Activated CD4-positive, alpha-beta T cell treated with anti-CD3 and anti-CD28 coated beads for 24 hours (primary cell): ENCODE data around the gene PLXDC1.
"Not testable (repeated sequence)": the region's sequence is repeated elsewhere in the genome, so short reads cannot be mapped to it uniquely, and the experiment has no call there.

Experiments
- DNase-seq, 2 donors: peaks; one replicate each; pipeline ENCODE4 v3.0.0-alpha.2; 2020; ENCODE audit warnings: low read depth in 2 of 2

The PLXDC1 gene

DNA sequence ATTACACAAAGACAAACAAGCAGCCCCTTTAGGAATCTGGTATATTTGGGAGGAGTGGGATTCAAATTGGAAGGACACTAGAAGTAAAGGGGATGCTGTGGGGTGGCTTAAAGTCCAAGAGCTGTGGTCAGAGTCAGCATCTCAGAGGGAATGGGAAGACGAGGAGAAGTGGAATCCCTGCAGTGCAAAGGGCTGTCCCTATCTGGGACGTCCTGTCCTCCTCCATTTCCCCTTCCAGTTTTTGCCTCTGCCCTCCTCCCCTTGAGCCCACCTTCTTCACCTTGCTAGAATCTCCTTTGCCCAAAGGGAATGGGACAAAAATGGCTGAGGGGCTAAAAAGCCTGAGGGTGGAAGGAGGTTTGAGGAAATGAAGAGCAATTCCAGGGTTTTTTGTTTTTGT lies 4.2 kb upstream of the PLXDC1 start:
- DNase-seq = no peak

DNA sequence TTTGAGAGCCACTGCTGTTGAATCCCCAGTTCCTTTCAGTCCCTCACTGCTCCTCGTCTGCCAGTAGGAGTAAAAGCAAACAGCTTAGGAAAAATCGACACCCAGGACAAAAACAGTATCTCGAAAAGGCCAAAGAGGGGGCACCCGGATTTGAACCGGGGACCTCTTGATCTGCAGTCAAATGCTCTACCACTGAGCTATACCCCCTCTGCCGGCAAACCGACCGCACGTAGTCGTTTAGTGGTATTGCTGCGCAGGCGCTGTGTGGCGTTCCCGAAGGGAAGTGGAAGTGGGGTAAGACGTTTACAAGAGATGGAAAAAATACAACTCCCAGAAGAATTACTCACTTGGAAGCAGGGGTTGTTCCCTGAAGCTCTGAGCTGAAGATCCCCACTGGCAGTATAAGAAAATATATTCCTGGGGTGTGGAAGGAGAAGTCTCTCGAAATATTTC lies 2.2 kb upstream of the PLXDC1 start:
- DNase-seq = peak; percentile 93 to 94

DNA sequence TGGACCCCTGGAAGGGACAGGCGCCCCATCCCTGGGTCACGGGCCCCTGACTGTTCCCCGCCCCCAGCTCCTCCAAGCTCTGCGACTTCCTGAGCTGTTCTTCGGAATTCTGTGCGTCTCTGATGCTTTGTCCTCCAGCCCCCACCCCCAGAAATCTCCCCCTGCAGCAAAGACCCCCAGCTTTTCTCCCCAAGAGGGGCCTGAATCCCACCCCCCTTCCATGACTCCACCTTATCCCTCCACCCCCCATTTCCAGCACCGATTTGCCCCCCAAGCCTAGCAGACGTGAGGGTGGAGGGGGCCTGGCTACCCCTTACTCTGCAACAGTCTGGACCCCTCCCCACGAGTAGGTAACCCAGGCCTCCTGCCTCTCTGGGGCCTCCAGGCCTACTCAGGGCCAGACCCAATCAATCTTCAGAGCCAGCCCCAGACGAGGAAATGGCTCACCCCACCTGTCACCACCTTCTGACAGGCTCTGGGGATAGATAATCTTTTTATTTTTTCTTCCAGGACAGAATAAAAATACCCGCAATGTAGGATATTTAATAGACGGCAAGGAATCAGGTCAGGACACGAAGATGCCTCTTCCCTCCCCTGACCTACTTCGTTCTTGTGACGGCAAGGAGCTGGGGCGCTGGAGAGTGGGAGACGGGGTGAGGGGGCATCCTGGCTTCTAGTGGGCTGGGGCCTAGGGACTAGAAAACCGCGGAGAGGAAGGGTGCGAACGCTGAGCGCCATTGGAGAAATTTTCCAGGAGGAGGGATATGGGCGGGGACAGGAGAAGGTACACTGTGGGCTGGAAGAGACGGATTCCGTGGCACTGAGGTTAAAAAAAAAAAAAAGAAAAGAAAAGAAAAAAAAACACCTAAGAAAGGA lies 744 bp upstream of the PLXDC1 start:
- no peak for DNase-seq

DNA sequence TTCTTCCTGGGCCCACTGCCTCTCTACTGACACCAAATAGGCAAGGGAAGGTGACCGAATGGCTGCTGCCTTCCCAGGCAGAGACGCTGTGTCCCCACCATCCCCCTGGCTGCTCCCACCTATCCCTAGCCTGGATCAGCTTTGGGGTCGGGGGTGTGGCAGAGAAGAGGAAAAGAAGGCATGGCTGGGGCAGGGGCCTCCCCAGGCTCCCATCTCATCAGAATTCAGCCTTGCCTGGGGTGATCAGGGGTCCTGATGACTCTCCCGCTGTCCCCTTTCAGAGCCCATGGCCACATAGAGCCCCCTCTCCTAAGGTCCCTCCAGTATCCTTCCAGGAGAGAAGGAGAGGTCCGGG lies 665 bp downstream of the PLXDC1 start:
- DNase-seq = no peak

DNA sequence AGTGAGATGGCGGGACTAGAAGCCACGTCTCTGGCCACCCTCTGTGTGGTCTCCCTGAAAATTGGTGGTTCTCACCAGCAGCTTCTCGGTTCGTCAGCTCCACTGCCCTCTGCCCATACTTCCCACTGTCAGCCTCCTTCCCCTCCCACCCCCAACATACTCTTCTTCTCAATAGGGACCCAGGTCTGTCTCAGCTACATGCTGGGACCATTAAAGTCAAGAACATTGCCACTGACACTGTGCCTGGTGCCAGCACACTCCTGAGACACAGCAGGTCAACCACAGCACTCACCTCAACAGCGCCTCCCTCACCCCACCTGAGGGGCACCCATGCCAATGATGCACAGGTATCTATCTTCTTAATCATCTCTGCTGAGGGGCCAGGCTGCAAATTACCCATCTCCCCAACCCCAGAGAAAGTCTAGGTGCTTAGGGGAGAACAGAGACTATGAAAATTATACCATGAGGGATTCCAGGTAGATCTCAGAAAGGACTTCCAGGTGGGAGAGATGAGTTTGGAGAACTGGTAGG lies 1.3 kb downstream of the PLXDC1 start:
- no peak for DNase-seq

DNA sequence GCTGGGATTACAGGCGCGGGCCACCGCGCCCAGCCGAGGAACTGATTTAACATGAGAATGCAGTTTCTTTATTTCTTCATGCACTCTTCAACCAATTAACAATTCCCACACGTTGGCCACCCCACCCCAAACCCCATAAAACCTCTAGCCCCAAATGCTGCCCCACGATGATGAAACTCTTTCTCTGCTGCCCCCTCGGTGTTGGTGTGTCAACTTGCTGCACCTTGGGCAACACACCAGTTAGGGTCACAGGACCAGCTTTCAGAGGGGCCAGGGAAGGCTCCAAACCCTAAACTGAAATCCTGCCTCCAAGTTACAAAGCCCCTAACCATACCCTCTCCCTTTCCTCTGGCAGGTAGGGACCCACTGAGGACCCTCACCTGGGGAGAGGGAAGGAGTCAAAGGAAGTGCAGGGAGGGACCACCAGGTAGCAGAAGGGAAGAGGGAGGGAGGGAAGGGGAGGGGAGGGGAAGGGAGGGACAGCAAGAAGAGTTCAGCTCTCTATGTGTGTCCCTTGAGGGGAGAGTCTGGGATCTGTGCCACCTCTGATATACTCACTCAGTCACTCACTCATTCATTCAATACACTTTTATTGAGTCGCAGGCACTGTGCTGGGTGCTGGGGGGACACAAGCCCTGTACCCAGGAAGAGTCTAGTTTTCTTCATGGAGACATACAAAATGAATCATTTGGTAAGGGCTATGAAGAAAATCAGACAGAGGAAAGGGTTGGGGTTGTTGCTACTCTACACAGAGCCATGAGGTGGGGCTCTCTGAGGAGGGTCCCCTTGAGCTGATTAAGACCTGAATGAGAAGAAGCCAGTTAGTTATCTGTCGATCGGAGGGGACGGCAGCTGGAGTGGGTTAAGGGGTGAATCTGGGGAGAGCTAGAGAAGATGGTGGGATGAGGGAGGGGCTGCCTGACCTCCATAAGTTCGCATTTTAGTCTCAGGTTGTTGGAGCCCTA lies 3.9 kb downstream of the PLXDC1 start:
- no peak for DNase-seq

DNA sequence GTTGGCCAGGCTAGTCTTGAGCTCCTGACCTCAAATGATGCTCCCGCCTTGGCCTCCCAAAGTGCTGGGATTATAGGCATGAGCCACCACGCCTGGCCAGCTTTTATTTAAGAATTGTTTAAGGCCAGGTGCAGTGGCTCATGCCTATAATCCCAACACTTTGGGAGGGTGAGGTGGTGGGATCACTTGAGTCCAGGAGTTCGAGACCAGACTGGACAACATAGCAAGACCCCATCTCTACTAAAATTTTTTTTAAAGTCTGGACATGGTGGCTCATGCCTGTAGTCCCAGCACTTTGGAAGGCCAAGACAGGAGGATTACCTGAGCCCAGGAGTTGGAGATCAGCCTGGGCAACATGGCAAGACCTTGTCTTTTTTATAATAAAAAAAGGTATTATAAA lies 5.2 kb downstream of the PLXDC1 start:
- DNase-seq = no peak

DNA sequence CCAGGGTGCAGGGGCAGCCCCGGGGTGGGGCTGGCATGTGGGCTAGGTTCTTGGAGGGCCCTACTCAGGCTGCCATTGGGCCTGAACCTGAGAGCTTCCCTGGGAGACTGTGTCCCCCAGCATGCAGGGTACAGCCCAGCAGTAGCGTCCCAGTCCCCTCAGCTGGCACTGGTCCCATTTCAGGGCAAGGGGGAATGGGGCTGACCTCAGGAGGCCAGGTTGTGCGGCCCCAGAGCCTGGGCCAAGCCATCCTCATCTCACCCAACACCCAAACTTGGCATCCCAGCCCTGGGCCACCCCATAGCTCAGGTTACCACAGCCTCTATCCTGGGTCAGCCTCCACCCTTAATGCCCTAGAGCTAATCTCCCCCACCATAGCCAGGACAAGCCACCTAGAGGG lies 6.3 kb downstream of the PLXDC1 start:
- no peak for DNase-seq

DNA sequence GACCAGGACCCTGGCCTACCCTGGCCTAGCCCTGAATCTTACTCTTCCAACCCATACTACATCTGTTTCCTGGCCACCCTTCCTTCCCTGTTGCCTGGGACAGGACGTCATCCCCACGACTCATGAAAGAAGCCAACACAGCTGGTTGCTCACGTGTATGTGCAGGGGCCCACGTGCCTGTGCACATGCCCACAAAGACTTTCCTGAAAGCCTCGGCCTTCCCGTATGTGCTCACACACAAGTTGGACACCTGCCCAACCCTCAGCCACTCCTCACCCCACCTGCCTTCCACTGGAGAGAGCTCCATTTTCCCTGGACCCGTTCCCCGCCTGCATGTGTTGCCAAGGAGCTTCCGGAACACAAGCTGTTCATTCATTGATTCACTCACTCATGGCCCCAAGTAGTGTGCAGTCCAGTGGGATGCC lies 7.0 kb downstream of the PLXDC1 start:
- DNase-seq = no peak

DNA sequence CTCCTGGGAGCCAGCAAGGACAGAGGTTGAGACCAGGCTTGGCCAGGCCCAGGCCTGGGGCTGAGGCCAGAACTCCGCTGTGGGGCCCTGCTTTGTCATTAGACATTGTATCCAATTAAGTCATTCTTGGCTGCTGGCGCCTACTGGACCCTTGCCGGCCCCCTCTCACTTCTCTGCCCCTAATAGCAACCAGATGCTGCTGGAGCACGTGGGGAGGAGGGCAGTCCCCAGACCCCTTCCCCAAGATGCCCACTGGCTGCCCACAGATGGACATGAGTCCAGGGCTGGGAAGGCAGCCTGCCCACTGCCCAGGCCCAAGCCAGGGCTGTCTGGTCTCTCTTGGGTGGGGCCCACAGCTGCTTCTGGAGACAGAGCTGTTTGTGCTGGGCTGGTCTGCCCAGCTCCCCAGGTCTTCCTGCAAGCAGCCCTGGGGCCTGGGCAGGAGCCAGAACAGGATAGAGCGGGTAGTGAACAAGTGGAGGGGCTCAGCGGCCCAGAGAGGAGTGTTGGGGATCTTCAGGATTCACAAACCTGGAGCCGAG lies 7.8 kb downstream of the PLXDC1 start:
- DNase-seq = no peak

DNA sequence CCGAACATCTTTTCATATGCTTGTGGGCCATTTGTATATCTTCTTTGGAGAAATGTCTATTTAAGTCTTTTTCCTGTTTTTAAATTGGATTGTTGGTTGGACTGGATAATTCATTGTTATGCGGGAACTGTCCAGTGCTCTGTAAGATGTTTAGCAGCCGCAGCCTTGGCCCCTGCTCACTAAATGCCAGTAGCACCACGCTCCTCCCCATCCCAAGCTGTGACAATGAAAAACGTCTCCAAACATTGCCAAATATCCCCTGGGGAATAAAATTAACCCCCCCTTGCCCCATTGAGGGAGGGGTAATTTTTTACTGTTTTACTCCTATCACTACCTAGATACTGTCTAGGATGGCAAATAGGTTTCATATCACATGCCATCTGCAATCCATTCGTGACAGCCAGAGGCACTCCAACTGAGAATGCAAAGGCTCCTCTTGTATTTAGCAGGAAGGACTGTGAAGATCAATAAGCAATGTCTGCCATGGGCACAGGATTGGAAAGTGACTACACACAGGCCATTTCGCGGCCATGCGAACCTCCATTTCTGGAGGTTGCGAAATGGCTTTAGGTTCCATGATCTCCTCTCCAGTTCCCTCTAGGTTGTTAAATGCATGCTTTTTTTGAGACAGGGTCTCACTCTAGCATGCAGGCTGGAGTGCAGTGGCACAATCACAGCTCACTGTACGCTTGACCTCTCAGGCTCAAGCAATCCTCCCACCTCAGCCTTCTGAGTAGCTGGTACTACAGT lies 9.3 kb downstream of the PLXDC1 start:
- no peak for DNase-seq

DNA sequence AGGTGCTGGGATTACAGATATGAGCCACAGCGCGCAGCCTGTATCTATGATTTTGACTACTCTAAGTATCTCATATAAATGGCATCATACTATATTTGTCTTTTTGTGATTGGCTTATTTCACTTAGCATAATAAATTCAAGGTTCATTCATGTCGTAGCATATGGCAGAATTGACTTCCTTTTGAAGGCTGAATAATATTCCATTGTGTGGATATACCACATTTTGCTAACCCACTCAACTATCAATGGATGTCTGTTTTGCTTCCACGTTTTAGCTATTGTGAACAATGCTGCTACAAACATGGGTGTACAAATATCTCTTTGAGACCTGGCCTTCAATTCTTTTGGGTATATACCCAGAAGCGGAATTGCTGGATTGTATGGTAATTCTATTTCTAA lies 10.1 kb downstream of the PLXDC1 start:
- DNase-seq = no peak

DNA sequence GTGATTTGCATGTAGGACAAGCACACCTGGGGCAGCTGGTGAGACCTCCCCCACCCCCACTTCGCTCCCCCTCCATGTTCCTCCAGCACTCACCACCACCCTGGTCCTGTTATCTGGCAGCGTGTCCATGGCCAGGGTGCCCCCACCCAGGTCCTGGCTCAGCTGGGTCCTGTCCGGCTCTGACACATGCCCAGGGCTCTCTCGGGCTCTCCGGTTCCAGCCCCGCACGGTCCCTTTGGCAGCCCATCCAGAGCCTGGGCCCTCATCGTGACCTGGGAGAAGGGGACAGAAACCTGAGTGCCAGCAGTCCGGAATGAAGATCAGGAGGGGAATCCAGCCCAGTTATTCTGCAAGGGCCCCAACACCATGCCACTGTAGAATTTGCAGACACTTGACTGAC lies 11.9 kb downstream of the PLXDC1 start:
- DNase-seq = no peak

DNA sequence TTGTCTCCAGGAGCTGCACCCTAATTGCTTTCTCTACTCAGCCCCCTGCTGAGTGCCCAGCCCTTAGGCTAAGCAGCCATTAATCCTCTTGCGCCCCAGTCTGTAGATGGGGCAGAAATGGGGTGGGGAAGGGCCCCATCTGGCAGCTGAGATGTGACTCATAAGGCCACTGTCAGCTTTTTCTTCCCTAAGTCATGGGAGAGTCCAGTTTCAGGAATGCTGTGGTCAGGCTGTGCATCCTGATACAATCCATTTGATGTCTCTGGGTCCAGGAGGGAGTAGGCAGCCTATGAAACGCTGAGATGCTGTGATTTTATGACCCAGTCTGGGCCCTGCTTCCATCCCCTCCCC lies 12.3 kb downstream of the PLXDC1 start:
- no peak for DNase-seq

DNA sequence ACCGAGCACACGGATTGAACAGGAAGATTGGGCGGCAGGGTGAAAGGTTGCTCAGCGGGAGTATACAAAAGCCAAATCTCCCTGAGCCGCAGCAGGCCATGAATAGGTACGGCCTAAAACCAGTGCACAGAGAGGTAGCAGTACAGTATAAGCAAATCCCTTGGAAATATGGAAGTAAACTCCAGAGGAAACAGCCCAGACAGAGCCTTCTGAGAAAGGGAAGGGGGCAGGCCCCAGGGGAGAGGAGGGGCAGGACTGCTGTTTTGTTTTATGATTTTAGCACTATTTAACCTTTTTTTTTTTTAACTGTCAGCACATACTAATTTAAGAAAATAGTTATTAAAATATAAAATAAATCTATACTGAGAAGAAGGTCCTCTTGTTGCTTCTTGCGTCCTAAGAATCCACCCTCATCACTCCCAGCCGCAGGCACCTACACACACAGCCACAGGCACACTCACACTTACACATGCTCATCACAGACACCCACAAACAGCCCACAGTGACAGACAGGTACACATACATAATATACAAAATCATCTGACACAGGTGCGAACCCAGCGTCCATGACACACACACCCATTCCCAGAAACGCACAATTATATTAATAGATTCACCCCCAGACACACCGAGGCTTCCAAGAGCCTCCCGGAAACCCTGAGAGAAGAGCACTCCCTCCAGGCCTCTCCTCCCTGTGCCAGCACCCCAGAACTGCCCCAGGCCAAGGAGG lies 12.8 kb downstream of the PLXDC1 start:
- DNase-seq = no peak

DNA sequence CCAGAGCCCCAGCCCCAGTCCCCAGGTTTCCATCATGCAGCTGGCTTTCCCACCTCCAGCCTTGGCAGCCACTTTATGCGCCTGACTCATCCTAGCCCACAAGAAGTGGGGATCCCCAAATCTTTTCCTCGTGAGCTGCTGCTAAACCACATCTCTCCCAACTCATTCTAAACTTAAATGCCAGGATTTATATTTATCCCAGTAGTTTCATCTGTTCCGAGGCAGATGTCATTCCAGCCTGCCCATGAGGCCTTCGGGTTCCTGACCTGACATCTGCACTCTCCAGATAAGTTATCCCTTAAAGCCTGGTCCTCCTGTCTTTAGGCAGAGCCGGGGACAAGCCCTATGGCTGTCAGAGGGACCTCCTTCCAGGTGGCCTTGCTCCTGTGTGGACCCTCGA lies 16.6 kb downstream of the PLXDC1 start:
- DNase-seq = no peak

DNA sequence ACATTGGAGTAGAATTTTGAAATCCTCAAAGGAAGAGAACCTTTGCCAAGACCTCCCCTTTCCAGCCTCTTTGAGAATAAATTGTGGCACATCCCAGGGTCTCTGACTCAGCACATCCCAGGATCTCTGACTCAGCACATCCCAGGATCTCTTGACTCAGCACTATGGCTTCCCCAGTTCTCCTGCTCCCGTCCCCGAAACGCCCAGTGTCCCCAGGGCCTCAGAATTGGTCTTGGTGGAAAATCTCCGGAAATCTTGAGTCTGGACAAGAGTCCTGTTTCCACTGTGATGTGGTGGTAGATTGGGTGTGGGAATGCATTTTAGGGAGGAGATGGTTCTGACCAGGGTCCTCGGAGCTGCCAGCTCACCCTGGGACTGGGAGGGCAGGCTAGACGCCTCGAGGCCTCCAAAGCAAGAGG lies 19.2 kb downstream of the PLXDC1 start:
- no peak for DNase-seq

DNA sequence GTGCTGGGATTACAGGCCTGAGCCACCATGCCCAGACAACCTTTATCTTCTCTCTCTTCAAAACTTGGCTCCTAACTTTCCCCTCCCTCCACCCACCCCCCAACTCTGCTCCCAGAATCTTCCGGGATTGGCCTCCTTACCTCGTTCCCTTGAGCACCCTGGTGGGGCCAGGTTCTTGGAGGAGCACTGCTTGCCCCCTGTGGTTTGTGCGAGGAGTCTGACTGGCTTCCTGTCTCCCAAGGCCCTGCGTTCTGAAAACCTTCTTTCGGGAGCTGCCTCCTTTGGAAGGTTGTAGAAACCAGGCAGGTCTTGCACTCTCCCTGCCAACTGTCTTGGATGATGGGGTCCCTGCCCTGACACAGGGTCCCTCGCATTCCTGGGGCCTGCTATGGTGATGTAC lies 19.8 kb downstream of the PLXDC1 start:
- no peak for DNase-seq

DNA sequence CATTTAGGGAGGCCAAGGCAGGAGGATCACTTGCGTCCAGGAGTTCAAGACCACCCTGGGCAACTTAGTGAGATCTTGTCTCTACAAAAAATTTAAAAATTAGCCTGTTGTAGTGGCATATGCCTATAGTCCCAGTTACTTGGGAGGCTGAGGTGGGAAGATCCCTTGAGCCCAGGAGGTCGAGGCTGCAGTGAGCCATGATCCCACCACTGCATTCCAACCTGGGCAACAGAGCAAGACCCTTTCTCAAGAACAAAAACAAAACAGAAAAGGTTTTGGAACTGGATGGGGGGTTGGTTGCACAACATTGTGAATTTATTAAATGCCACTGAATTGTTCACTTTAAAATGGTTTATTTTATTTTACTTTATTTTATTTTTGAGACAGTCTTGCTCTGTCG lies 21.2 kb downstream of the PLXDC1 start:
- no peak for DNase-seq

DNA sequence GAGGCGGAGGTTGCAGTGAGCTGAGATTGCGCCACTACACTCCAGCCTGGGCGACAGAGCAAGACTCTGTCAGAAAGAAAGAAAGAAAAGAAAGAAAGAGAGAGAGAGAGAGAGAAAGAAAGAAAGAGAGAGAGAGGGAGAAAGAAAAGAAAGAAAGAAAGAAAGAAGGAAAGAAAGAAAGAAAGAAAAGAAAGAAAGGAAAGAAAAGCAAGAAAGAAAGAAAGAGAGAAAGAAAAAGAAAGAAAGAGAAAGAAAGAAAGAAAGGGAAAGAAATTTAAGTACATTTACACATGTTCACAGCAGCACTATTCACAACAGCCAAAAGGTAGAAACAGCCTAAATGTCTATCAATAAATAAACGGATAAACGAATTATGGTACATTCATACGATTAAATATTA lies 21.9 kb downstream of the PLXDC1 start:
- DNase-seq = not testable (repeated sequence)

DNA sequence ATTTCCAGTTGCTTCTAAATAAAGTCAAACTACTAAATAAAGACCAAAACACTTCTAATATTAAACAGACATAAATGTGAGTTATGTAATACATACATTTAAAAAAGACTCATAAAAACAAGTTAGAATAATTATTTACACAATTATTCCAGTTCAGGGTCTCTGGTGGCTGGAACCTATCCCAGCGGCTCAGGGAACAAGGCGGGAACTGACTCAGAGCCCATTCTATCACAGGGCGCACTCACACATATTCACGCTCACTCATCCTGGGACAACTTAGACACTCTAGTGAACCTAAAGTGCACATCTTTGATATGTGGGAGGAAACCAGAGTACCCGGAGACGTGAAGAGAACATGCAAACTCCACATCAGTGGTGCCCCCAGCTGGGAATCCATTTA lies 25.0 kb downstream of the PLXDC1 start:
- no peak for DNase-seq
